Stimulated activated naive CD8-positive, alpha-beta T cell treated with anti-CD3 and anti-CD28 coated beads, Interleukin-15, Interleukin-2, amounts not matched to agents 100 ng/mL and 50 ng/mL, for 24 hours (primary cell): Measurements from ENCODE around the gene CCDC154.

Experiments used
- H3K27ac Mint-ChIP-seq: one replicate; pipeline ENCODE4 v1.8.0; 2021; ENCODE audit warnings: mild to moderate bottlenecking, mixed read lengths
- H3K27me3 Mint-ChIP-seq: one replicate; pipeline ENCODE4 v1.8.0; 2021; ENCODE audit warnings: mixed read lengths
- H3K36me3 Mint-ChIP-seq: one replicate; pipeline ENCODE4 v1.8.0; 2021; ENCODE audit warnings: low read depth, mixed read lengths
- H3K4me1 Mint-ChIP-seq: one replicate; pipeline ENCODE4 v1.8.0; 2021; ENCODE audit warnings: low read depth, mixed read lengths
- H3K4me3 Mint-ChIP-seq: one replicate; pipeline ENCODE4 v1.8.0; 2021; ENCODE audit warnings: mild to moderate bottlenecking, mixed read lengths
- H3K9me3 Mint-ChIP-seq: one replicate; pipeline ENCODE4 v1.8.0; 2021; ENCODE audit warnings: mixed read lengths

Gene CCDC154

DNA sequence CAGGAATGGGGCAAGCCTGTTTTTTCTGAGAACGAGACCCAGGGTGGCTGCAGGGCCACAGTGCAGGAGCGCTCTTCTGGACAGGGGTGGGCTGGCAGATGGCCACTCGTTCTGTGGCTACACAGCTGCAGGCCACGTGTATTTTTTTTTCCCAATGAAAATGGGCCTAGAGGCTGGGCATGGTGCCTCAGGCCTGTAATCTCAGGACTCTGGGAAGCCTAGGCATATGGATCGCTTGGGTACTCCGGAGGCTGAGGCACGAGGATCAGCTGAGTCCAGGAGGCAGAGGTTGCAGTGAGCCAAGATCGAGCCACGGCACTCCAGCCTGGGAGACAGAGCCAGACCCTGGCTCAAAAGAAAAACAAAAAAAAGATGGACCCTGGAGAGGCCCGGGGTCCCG, 36.6 kb downstream of the CCDC154 start:
- Mint-ChIP-seq H3K4me3 (peak overlapping the region; percentile 60), H3K4me1 (peaks cover 13% of the 10 kb centered on the region), H3K9me3 (no peaks in the 10 kb centered on the region), H3K27me3 (no peaks in the 10 kb centered on the region), H3K36me3 (peaks cover 8% of the 10 kb centered on the region), H3K27ac (peak overlapping the region; percentile 67)

DNA sequence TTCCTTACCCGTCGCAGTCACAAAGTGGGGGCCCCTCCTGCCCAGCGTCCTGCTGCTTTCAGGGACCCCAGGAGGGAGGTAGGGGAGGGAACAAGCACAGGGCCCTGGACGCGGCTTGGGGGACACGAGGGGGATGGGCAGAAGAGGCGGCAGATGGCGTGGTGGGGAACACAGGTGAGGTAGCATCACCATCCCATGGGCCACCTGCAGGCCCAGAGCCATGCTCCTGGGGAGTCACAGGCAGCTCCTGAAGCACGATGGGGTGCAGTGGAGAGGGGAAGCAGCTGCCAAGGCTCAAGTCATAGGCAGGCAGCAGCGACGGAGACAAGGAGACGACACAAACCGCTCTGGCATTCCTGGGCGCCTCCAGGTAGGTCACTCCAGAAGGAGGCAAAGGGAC, 40.6 kb downstream of the CCDC154 start:
- H3K27me3 Mint-ChIP-seq: no peaks in the 10 kb centered on the region
- H3K9me3 Mint-ChIP-seq: no peaks in the 10 kb centered on the region
- no peak overlapping the region for H3K4me3 Mint-ChIP-seq
- H3K27ac Mint-ChIP-seq: no peak overlapping the region
- peaks cover 11% of the 10 kb centered on the region for H3K36me3 Mint-ChIP-seq
- H3K4me1 Mint-ChIP-seq: peaks cover 5% of the 10 kb centered on the region

DNA sequence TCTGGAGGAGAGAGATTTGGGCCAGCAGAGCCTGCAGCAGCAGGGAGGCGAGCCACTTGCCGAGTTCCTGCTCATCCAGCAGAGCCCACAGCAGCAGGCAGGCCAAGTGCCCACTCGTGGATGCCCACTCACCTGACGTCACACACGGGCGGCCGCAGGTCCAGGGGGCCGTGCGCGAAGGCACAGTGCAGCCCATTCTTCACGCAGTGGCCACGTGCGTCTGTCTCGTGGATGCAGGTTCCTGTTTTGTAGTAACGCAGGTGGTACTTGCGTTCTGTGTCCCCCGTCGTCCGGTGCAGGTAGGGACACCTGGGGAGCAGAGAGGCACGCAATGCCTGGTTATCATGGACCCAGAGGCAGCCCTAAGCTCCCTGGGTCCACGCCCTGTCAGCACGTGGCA, 41.3 kb downstream of the CCDC154 start:
- peaks cover 11% of the 10 kb centered on the region for H3K36me3 Mint-ChIP-seq
- H3K27me3 Mint-ChIP-seq: no peaks in the 10 kb centered on the region
- peaks cover 5% of the 10 kb centered on the region for H3K4me1 Mint-ChIP-seq
- H3K27ac Mint-ChIP-seq: no peak overlapping the region
- no peaks in the 10 kb centered on the region for H3K9me3 Mint-ChIP-seq
- H3K4me3 Mint-ChIP-seq: no peak overlapping the region

DNA sequence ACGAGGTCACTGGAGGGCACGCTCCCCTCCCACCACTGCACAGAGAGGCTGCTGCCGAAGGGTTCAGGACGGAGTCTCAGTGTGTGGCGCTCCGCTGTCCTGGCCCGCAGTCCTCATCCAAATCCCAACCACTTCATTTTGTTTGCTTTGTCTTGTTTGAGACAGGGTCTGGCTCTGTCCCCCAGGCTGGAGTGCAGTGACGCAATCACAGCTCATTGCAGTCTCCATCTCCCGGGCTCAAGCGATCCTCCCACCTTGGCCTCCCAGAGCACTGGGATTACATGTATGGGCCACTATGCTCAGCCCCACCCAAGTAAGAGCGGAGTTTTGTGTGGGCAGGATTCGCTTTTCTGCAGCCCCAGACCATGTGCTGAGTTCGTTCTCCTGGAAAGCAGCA, 42.6 kb downstream of the CCDC154 start:
- H3K36me3 Mint-ChIP-seq: peaks cover 11% of the 10 kb centered on the region
- H3K27me3 Mint-ChIP-seq: no peaks in the 10 kb centered on the region
- no peak overlapping the region for H3K27ac Mint-ChIP-seq
- H3K9me3 Mint-ChIP-seq: no peaks in the 10 kb centered on the region
- H3K4me1 Mint-ChIP-seq: peaks cover under 1% of the 10 kb centered on the region
- H3K4me3 Mint-ChIP-seq: no peak overlapping the region

DNA sequence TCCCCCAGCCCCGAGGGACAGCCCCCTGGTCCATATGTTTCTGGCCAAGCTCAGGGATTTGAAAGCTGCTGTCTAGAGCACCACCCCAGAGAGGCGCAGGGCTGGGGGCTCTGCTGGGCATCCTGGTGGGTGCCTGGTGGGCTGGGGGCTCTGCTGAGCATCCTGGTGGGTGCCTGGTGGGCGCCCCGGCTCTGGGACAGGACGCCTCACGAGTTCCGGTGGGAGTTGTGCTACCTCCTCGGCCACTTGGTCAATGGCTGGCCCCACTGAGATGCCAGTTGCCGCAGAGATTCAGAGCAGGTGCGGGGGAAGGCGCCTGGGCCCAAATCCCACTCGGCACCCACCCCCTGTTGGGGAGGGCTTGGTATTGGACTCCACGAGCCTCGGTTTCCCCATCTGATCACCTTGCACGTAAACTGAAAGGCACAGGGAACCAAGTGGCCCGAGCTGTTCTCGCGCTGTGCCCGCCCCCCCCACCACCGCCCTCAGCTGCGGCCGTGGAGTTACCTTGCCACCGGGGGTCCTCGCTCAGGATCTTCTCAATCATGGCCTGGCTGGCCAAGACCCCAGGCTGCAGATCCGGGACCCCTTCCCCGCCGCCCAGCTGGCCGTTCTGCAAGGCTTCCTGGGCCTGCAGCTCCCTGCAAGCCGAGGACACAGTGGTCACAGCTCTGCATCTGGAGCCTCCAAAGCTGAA, 43.1 kb downstream of the CCDC154 start:
- Mint-ChIP-seq H3K27ac (no peak overlapping the region), H3K4me3 (no peak overlapping the region), H3K4me1 (no peaks in the 10 kb centered on the region), H3K36me3 (peaks cover 11% of the 10 kb centered on the region), H3K9me3 (no peaks in the 10 kb centered on the region), H3K27me3 (no peaks in the 10 kb centered on the region)

DNA sequence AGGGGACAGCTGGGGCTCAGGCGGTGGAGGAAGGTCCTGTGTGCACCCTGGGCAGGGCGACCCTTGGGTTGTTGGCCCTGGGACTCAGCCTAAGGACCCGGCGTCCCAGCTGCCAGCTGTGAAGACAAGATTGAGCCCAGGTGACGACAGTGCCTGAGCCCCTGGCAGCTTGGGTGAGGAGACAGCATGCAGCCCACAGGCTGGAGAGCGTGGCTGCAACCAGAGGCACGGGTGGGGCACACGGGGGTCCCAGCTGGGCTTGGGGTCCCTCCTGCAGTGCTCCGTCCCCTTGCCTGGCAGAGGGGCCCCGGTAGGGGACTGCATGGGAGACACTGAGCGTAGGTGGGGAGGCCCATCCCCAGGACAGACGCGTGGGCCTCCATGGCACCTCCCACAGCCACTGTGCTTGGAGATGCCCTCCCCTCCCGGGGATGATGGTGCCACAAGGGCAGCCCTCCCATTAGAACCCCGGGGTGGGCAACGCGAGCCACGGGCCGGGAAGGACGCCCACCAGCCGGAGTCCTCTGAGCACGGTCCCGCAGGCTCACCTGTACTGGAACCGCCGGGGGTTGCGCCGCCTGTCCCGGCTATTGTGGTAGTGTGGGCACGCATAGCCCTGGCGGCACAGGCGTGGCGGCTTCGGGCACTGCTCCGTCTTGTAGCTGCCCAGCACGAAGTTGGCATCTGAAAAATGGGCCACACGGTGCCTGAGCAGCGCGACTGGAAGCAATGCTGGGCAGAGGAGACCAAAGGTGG, 45.4 kb downstream of the CCDC154 start:
- Mint-ChIP-seq H3K4me3 (no peak overlapping the region), H3K9me3 (no peaks in the 10 kb centered on the region)

DNA sequence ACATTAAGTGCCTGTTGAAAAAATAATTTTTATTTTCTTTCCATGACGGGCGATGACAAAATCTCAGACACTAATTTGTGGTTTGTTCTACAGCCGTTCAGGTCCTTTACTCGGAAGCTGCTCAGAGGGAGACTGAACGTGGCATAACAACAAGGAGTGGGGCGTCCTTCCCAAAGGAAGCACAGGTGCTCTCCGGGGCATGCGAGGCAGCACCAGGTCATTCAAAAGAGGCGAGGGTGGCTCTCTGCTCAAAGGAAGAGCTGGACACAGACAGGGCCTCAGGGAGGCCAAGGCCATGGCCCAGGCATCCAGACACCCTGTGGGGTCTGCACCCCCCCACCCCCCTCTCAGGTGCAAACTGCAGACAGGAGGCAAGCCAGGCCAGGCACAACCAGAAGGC, 46.0 kb downstream of the CCDC154 start:
- Mint-ChIP-seq H3K27me3 (no peaks in the 10 kb centered on the region), H3K4me3 (no peak overlapping the region), H3K27ac (no peak overlapping the region), H3K9me3 (no peaks in the 10 kb centered on the region), H3K4me1 (no peaks in the 10 kb centered on the region), H3K36me3 (peaks cover 7% of the 10 kb centered on the region)

More for the DNA sequence above, 45.4 kb downstream of the CCDC154 start:
- Mint-ChIP-seq H3K36me3 (peaks cover 11% of the 10 kb centered on the region), H3K27ac (no peak overlapping the region), H3K4me1 (no peaks in the 10 kb centered on the region), H3K27me3 (no peaks in the 10 kb centered on the region)

DNA sequence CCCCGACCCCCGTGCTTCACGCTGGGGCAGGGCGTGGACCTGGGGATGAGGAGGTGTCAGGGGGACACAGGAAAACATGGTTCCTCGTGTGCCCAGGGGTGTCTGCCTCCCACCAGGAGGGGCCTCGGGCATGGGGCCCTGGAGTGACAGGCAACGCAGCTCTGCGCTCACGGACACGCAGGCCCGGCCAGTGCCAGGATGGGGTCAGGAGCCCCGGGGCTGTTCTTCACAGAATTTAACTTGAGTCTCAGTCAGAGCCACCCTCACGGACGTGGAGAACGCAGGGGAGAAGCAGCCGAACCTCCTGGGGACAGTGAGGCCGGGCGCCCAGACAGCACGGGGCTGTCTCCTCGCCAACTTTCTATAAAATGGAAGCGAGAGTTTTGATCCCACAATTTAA, 46.6 kb downstream of the CCDC154 start:
- H3K4me1 Mint-ChIP-seq: no peaks in the 10 kb centered on the region
- H3K4me3 Mint-ChIP-seq: no peak overlapping the region
- H3K36me3 Mint-ChIP-seq: peaks cover 7% of the 10 kb centered on the region
- no peaks in the 10 kb centered on the region for H3K27me3 Mint-ChIP-seq
- no peaks in the 10 kb centered on the region for H3K9me3 Mint-ChIP-seq
- no peak overlapping the region for H3K27ac Mint-ChIP-seq

DNA sequence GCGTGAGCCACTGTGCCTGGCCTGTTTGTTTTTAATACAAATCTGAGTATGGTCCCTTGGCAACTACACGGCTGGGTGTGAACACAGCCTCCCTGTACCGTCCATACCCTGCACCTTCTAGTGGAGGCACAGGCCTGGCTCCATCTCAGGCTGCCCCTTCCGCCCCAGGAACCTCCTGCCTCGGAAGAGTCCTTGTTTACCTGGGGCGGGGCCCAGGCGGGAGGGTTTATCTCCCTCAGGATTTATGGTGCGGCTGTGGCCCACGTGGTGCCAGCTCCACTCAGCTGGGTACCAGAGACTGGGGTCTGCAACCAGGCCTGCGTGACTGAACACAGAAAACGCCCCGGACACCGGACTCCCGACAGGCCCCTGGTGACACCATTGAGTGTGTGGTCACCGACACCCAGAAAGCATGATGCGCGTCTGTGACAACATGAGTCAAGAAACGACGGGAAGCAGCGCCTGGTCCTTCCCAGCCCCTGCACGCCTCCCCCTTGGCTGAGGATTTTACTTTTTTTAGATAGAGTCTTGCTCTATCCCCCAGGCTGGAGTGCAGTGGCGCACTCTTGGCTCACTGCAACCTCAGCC, 48.8 kb downstream of the CCDC154 start:
- Mint-ChIP-seq H3K36me3 (no peaks in the 10 kb centered on the region), H3K27ac (no peak overlapping the region), H3K4me3 (no peak overlapping the region), H3K9me3 (no peaks in the 10 kb centered on the region), H3K27me3 (no peaks in the 10 kb centered on the region), H3K4me1 (no peaks in the 10 kb centered on the region)

DNA sequence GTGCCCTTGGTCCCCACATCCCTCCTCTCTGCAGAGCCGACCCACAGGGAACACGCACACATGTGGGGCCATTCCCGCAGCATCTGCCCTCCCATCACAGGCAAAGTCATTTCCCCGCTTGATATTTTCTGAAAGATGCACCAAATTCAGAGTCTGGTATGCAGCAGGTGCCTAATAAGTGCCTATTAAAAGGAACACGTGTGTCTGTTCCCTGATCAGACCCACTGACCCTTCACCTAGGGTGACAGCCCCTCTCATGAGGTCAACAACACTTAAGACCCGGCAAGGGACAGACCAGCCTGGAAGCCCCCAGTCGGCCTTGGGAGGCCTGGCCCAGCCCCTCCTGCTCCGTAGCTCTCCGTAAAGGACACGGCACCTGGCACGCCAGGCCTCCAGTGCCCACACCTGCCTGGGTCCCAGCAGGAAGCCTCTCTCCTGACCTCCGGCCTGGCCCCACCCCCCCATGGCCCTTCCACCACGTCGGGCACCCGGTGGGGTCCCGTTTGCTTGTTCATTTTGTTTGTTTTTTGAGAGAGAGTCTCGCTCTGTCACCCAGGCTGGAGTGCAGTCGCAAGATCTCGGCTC, 49.9 kb downstream of the CCDC154 start:
- Mint-ChIP-seq H3K36me3 (peaks cover 5% of the 10 kb centered on the region), H3K4me3 (no peak overlapping the region), H3K27ac (no peak overlapping the region), H3K27me3 (no peaks in the 10 kb centered on the region), H3K9me3 (no peaks in the 10 kb centered on the region), H3K4me1 (no peaks in the 10 kb centered on the region)

DNA sequence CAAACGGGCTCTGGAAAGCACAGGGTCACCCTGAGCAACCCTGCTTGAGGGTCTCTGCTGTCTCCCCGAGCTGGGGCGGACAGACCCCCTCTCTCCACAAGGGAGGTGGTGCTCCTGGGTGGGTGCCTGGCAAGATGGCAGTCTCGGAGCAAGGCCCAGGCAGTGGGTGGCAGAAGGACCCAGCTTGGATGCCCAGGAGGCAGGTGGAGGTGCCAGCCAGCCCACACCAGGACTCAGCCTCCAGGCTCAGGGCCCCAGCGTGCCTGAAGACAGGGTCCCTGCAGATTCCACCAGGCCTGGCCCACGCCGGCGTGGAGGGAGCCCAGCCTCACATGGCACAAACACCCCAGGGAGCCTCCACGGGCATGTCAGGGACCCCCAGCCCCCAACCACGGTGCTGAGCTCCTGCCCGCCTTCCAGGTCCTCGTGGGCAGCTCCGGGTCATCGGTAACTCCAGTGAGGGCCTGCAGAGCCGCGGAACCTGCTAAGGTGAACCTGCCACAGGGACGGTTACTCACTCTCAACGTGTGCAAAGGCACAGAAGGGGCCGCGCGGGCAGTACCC, 50.7 kb downstream of the CCDC154 start:
- Mint-ChIP-seq H3K4me3 (no peak overlapping the region), H3K27ac (no peak overlapping the region), H3K36me3 (peaks cover 5% of the 10 kb centered on the region), H3K4me1 (no peaks in the 10 kb centered on the region), H3K9me3 (no peaks in the 10 kb centered on the region), H3K27me3 (no peaks in the 10 kb centered on the region)

DNA sequence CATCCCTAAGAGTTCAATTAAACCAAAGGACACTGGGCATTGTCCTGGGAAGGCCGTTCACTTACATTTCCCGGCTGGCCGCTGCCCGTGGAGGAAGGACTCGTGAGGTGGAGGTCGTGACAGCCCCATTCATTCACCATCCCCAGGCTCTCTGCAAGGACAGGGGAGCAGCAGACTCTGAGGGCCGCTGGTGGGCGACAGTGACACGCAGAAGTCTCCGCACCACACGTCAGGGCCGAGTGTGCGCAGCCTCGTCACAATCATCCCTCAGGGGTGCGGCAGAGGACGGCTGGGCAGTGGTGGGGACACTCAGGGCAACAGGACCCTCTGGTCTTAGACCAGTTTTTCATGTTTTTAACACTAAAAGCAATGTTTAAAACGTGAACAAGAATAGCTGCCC, 51.5 kb downstream of the CCDC154 start:
- Mint-ChIP-seq H3K27ac (no peak overlapping the region), H3K4me3 (no peak overlapping the region), H3K36me3 (peaks cover 5% of the 10 kb centered on the region), H3K4me1 (no peaks in the 10 kb centered on the region), H3K9me3 (no peaks in the 10 kb centered on the region), H3K27me3 (no peaks in the 10 kb centered on the region)

DNA sequence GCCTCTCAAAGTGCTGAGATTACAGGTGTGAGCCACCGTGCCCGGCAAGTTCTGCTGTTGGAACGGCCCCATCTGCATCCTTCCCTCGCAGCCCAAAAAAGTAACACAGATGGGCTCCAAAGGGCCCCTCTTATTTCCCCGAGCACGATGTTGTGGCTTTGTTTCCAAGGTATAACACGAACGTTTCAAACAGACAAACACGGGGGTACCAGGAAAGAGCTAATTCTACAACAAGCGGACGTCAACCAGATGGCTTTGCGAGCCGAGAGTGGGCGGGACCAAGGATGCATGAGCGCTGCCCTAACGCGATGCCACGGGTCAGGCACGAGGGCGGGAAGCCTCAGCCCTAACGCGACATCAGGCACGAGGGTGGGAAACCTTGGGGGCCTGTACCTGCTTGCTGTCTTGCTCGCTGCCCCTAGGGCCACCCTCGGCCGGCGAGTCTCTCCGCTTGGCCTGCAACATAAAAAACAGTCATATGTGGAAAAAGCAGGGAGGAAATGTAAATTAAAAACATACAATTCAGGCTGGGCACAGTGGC, 54.0 kb downstream of the CCDC154 start:
- H3K9me3 Mint-ChIP-seq: no peaks in the 10 kb centered on the region
- peaks cover 5% of the 10 kb centered on the region for H3K36me3 Mint-ChIP-seq
- H3K27me3 Mint-ChIP-seq: no peaks in the 10 kb centered on the region
- H3K4me1 Mint-ChIP-seq: no peaks in the 10 kb centered on the region
- no peak overlapping the region for H3K4me3 Mint-ChIP-seq
- H3K27ac Mint-ChIP-seq: no peak overlapping the region

DNA sequence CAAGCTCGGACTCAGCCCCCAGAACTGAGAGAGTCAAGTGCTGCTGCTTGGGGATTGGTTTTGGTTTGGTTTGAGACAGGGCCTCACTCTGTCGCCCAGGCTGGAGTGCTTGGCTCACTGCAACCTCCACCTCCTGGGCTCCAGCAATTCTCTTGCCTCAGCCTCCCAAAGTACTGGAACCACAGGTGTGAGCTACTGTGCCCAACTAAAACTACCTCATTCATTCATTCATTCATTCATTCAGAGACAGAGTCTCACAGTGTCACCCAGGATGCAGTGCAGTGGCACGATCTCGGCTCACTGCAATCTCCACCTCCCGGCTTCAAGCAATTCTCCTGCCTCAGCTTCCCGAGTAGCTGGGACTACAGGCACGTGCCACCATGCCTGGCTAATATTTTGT, 54.6 kb downstream of the CCDC154 start:
- Mint-ChIP-seq H3K27me3 (no peaks in the 10 kb centered on the region), H3K9me3 (no peaks in the 10 kb centered on the region), H3K4me1 (no peaks in the 10 kb centered on the region), H3K27ac (no peak overlapping the region), H3K4me3 (no peak overlapping the region), H3K36me3 (peaks cover 5% of the 10 kb centered on the region)

DNA sequence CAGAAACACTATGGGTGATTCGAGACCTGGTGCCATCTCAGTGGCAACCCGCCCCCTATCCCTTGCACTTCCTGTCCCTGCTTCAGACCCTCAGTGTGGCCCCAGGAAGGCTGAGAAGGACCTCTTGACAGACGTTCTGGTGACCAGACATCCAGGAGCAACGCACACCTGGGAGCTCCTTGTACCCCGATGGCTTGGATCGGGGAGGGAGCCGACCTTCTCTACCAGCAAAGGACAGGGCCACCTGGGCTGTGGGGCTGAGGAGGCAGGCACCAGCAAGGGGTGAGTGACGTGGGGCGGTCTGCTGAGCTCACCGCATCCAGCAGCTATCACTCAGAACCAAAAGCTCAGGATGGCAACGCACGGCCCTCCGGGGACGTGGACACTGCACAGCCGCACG, 57.0 kb downstream of the CCDC154 start:
- peaks cover 5% of the 10 kb centered on the region for H3K36me3 Mint-ChIP-seq
- no peak overlapping the region for H3K4me3 Mint-ChIP-seq
- H3K27me3 Mint-ChIP-seq: no peaks in the 10 kb centered on the region

More for the DNA sequence above, 57.0 kb downstream of the CCDC154 start:
- Mint-ChIP-seq H3K4me1 (no peaks in the 10 kb centered on the region), H3K9me3 (no peaks in the 10 kb centered on the region), H3K27ac (no peak overlapping the region)
